K562 (cell line): ENCODE measurements around the gene BCL11A. TPM values are rescaled to one million over a fixed set of nuclear protein-coding genes. Genes with fewer than 3 reads are reported as not detected.

ENCODE experiments used
- ATAC-seq: fragments of 200-7000 bp; cut with Tn5 transposase; 3 replicates; pipeline ENCODE4 v1.9.1; 2020; ENCODE audit warnings: moderate library complexity
- BruUV-seq: library from RNA; stranded (reverse); fragments of 400-500 nt; replicated peaks from 2 replicates; lab custom pipeline; 2021; lab: Mats Ljungman, UMichigan
- CTCF ChIA-PET: fragments of 300-600 bp; formaldehyde crosslinking; extraction: SDS; loops from one replicate; lab custom pipeline; 2021; ENCODE audit warnings: low intra/inter-chr PET ratio; lab: Yijun Ruan, JAX
- POLR2A ChIA-PET: fragments of 300-600, 350-650 bp; sonication (Branson Sonifier 250); formaldehyde crosslinking; extraction: SDS; loops from one replicate; lab custom pipeline; 2021; ENCODE audit warnings: antibody characterized with exemption, inconsistent platforms; lab: Yijun Ruan, JAX
- DNase-seq, 4 experiments: peaks; one replicate each; pipeline versions ENCODE4 v3.0.0 to v3.0.0-alpha.2; 2011 to 2018; ENCODE audit warnings: low spot score in 3 of 4, mixed read lengths in 3 of 4; ENCODE audit errors: extremely low read depth in 1 of 4
- FAIRE-seq: peaks from 2 replicates; lab custom pipeline; 2011; peaks lifted over from hg19 to GRCh38; lab: Jason Lieb, UNC
- H2AFZ ChIP-seq: 2 replicates; pipeline ENCODE4 v1.6.0; 2011; ENCODE audit warnings: low read depth, low read length, control low read depth, inconsistent platforms
- H3K27ac ChIP-seq: fragments of 200-600 bp; 3 replicates; pipeline ENCODE4 v1.8.0; 2011; ENCODE audit warnings: low read depth, mild to moderate bottlenecking, control low read depth, inconsistent platforms, low read length, moderate library complexity, mixed read lengths; ENCODE audit errors: extremely low read depth
- H3K27me3 ChIP-seq, 2 experiments: fragments of 300-600 bp in 1 of 2; 2 replicates in 1 of 2; 3 replicates in 1 of 2; pipeline versions ENCODE4 v1.6.0 to v1.8.0; 2011; ENCODE audit warnings: inconsistent platforms in 2 of 2, low read length in 2 of 2, mild to moderate bottlenecking in 1 of 2, mixed read lengths in 1 of 2, moderate library complexity in 1 of 2; ENCODE audit not compliant: control insufficient read depth in 2 of 2, insufficient read depth in 2 of 2
- H3K36me3 ChIP-seq: fragments of 300-600 bp; 3 replicates; pipeline ENCODE4 v1.8.0; 2011; ENCODE audit warnings: mild to moderate bottlenecking, low read length, inconsistent platforms; ENCODE audit not compliant: control insufficient read depth, insufficient read depth
- H3K4me1 ChIP-seq, 2 experiments: fragments of 200-600 bp in 1 of 2; replicated peaks in 1 of 2; 2 replicates in 1 of 2; 3 replicates in 1 of 2; pipeline versions ENCODE4 v1.5.1 to v1.8.0; 2011; ENCODE audit warnings: inconsistent platforms in 2 of 2, low read length in 2 of 2, mild to moderate bottlenecking in 1 of 2, mixed read lengths in 1 of 2, moderate library complexity in 1 of 2; ENCODE audit not compliant: control insufficient read depth in 2 of 2, insufficient read depth in 2 of 2
- H3K4me2 ChIP-seq: 2 replicates; pipeline ENCODE4 v1.6.1; 2011; ENCODE audit warnings: low read length, control low read depth, inconsistent platforms, mixed read lengths; ENCODE audit not compliant: insufficient read depth
- H3K4me3 ChIP-seq: fragments of 200-600 bp; sonication (generic), shearing (Covaris generic); 2 replicates; pipeline ENCODE4 v1.5.1; 2016; ENCODE audit warnings: control low read depth, inconsistent platforms
- H3K79me2 ChIP-seq: fragments of 200-600 bp; 3 replicates; pipeline ENCODE4 v1.8.0; 2011; ENCODE audit warnings: low read length, inconsistent platforms; ENCODE audit not compliant: control insufficient read depth, insufficient read depth
- H3K9ac ChIP-seq, 2 experiments: 2 replicates each; pipeline versions ENCODE4 v1.6.0 to v1.6.1; 2011; ENCODE audit warnings: low read depth in 2 of 2, low read length in 2 of 2, control low read depth in 1 of 2, inconsistent platforms in 1 of 2, mild to moderate bottlenecking in 1 of 2, mixed read lengths in 1 of 2; ENCODE audit not compliant: insufficient read depth in 1 of 2
- H3K9me1 ChIP-seq: one replicate; pipeline ENCODE4 v1.6.0; 2011; ENCODE audit warnings: inconsistent platforms, mild to moderate bottlenecking, low read length, moderate library complexity; ENCODE audit not compliant: control insufficient read depth, insufficient read depth
- H3K9me3 ChIP-seq: replicated peaks from 2 replicates; pipeline ENCODE4 v1.5.1; 2011; ENCODE audit warnings: low read depth, low read length, inconsistent platforms; ENCODE audit not compliant: control insufficient read depth, insufficient read depth
- H4K20me1 ChIP-seq: replicated peaks from 2 replicates; pipeline ENCODE4 v1.6.1; 2011; ENCODE audit warnings: low read length, inconsistent platforms, mixed read lengths; ENCODE audit not compliant: control insufficient read depth, insufficient read depth
- CBX1 ChIP-seq: sonication (generic); IDR thresholded peaks from 2 replicates; pipeline ENCODE4 v1.6.1; 2016; ENCODE audit warnings: antibody characterized with exemption, low read depth, mild to moderate bottlenecking
- ELF1 ChIP-seq: fragments of 200-800 bp; sonication (Bioruptor generic); IDR thresholded peaks from 2 replicates; pipeline ENCODE4 v1.6.1; 2016; ENCODE audit warnings: missing genetic modification characterization, missing compliant biosample characterization
- GTF3C2 ChIP-seq: IDR thresholded peaks from 3 replicates; pipeline ENCODE4 v1.6.1; 2011; ENCODE audit warnings: borderline replicate concordance, mild to moderate bottlenecking, moderate library complexity; ENCODE audit not compliant: insufficient read length; ENCODE audit errors: extremely low read depth
- ILF3 ChIP-seq: fragments of 450-650 bp; IDR thresholded peaks from 2 replicates; pipeline ENCODE4 v1.6.1; 2018; ENCODE audit warnings: antibody characterized with exemption, mild to moderate bottlenecking, moderate library complexity, borderline replicate concordance
- IRF9 ChIP-seq: fragments of 450-650 bp; IDR thresholded peaks from 2 replicates; pipeline ENCODE4 v1.6.1; 2016; ENCODE audit warnings: missing biosample characterization, missing genetic modification characterization
- NFXL1 ChIP-seq: fragments of 450-650 bp; formaldehyde crosslinking; IDR thresholded peaks from 2 replicates; pipeline ENCODE4 v1.4.0; 2021; ENCODE audit warnings: mild to moderate bottlenecking
- PHB ChIP-seq: fragments of 250-450 bp; sonication (Bioruptor Pico); IDR thresholded peaks from 2 replicates; pipeline ENCODE4 v1.5.0; 2021
- POLR2B ChIP-seq: fragments of 450-650 bp; IDR thresholded peaks from 2 replicates; pipeline ENCODE4 v1.6.1; 2018; ENCODE audit warnings: low read depth; ENCODE audit not compliant: partially characterized antibody
- SIN3B ChIP-seq: fragments of 450-650 bp; IDR thresholded peaks from 2 replicates; pipeline ENCODE4 v1.6.1; 2017; ENCODE audit warnings: low read depth, mild to moderate bottlenecking, moderate library complexity
- SNRNP70 ChIP-seq: fragments of 200-400 bp; formaldehyde crosslinking; optimal IDR thresholded peaks from 2 replicates; pipeline ENCODE3; 2017; ENCODE audit warnings: low read depth, low read length
- WHSC1 ChIP-seq: IDR thresholded peaks from one replicate; pipeline ENCODE4 v1.6.1; 2012; ENCODE audit warnings: low read length, control low read depth, inconsistent platforms
- YBX1 ChIP-seq: fragments of 450-650 bp; IDR thresholded peaks from 2 replicates; pipeline ENCODE4 v1.7.1; 2016; ENCODE audit warnings: mild to moderate bottlenecking
- ZKSCAN1 ChIP-seq: fragments of 150-350 bp; IDR thresholded peaks from 2 replicates; pipeline ENCODE4 v1.6.1; 2016; ENCODE audit warnings: low read depth, low read length
- ZNF184 ChIP-seq: sonication (generic); formaldehyde crosslinking; IDR thresholded peaks from 2 replicates; pipeline ENCODE4 v1.5.0; 2020; ENCODE audit warnings: missing genetic modification reagents
- ZNF212 ChIP-seq: fragments of 450-650 bp; formaldehyde crosslinking; IDR thresholded peaks from 2 replicates; pipeline ENCODE4 v1.4.0; 2020; ENCODE audit warnings: mild to moderate bottlenecking
- ZNF354B ChIP-seq: fragments of 250-450 bp; sonication (Bioruptor Pico); IDR thresholded peaks from 2 replicates; pipeline ENCODE4 v1.4.0; 2020
- WGBS: fragments of 100-300 bp; shearing (Covaris generic); methylation state at CpG from one replicate; pipeline ENCODE4 v1.1.6; 2016; ENCODE audit warnings: low coverage, mixed read lengths; ENCODE audit not compliant: insufficient coverage; ENCODE audit errors: missing lambda C conversion rate; 5-methylcytosine and 5-hydroxymethylcytosine counted together
- in situ Hi-C: fragments of 300-500 bp; cut with MboI; formaldehyde crosslinking; loops from 4 replicates; pipeline ENCODE4 v1.15.0; 2018; ENCODE audit warnings: inconsistent platforms, mixed read lengths
- intact Hi-C: fragments of 100-400 bp; cut with micrococcal nuclease; formaldehyde crosslinking; loops from 2 replicates; pipeline ENCODE4 v1.14.2; 2022
- polyA plus RNA-seq, 8 experiments: library from polyadenylated mRNA; depleted of rRNA in 4 of 8; stranded (reverse) in 5 of 8; unstranded in 3 of 8; fragments of >200 nt; fragmentation: Nextera tagmentation in 2 of 8; fragmentation: Illumina TruSeq in 1 of 8; extraction: Ambion mirVana in 2 of 8; extraction: Trizol in 1 of 8; gene quantifications; 2 replicates each; pipeline versions ENCODE4 v1.2.1 to v1.2.3, GENCODE V29; 2011 to 2014; ENCODE audit warnings: inconsistent platforms in 1 of 8, missing spikeins in 1 of 8
- total RNA-seq, 7 experiments: library from RNA; depleted of rRNA in 6 of 7; stranded (reverse); fragments of >200 nt in 6 of 7; fragmentation: Illumina TruSeq in 2 of 7; extraction: Trizol in 2 of 7; gene quantifications; 2 replicates each; pipeline versions ENCODE4 v1.2.1 to v1.2.3, GENCODE V29; 2011 to 2021; ENCODE audit warnings: low replicate concordance in 1 of 7

BCL11A gene
- total and polyA plus RNA-seq, 9 of the 15 experiments (the other 6 are each of a cell fraction or from before 2014, with no cell fraction given) = 0.13 TPM; not detected in 8

GRCh38 chr2:60453872-60454271 lies 99.6 kb downstream of the BCL11A start:
- Histone ChIP-seq H3K9me1 (no peaks in the 10 kb centered on the region), H3K4me2 (no peak overlapping the region), H3K27ac (no peak overlapping the region), H3K9ac (no peak overlapping the region), H3K9me3 (no peaks in the 10 kb centered on the region), H3K27me3 (peaks cover 0 to 6% of the 10 kb centered on the region in 2 experiments; a peak in 3 of 5 replicates), H2AFZ (no peak overlapping the region), H3K36me3 (no peaks in the 10 kb centered on the region), H4K20me1 (no peaks in the 10 kb centered on the region), H3K4me1 (peaks cover 0 to 3% of the 10 kb centered on the region in 2 experiments; a peak in 1 of 5 replicates), H3K79me2 (no peaks in the 10 kb centered on the region), H3K4me3 (no peak overlapping the region)
- TF ChIP-seq ZNF212 (no peak), IRF9 (tag) (no peak), GTF3C2 (no peak), SIN3B (no peak), ZNF354B (CRISPR knock-in tag) (no peak), ILF3 (no peak), WHSC1 (no peak), NFXL1 (CRISPR knock-in tag) (no peak), ZNF184 (no peak), ZKSCAN1 (no peak), CBX1 (no peak), SNRNP70 (no peak), POLR2B (no peak), PHB (CRISPR knock-in tag) (no peak), ELF1 (tag) (no peak), YBX1 (no peak)
- in situ Hi-C loops = no loop called here
- DNase-seq = no peak
- CTCF ChIA-PET = no interaction called here
- POLR2A ChIA-PET = no interaction called here
- intact Hi-C loops = no loop called here
- 3% methylated on average over 9 of the region's 9 CpGs for WGBS
- FAIRE-seq = no peak
- BruUV-seq = no TSS peak
- no peak for ATAC-seq
